GM21619 (cell line): ENCODE measurements around the gene ARIH1.

ENCODE experiments used
- ATAC-seq: cut with Tn5 transposase; IDR thresholded peaks from one replicate; pipeline ENCODE4 v1.9.1; 2021; ENCODE audit not compliant: unreplicated experiment

Gene ARIH1

GRCh38 chr15:72486144-72486543 lies 12.0 kb downstream of the ARIH1 start:
- ATAC-seq, result no peak

GRCh38 chr15:72487070-72487797 lies 13.1 kb downstream of the ARIH1 start:
- no peak for ATAC-seq

- no peak for ATAC-seq
These were observed 14.4 kb downstream of the ARIH1 start for GRCh38 chr15:72488558-72488957.

GRCh38 chr15:72489943-72490554 lies 15.9 kb downstream of the ARIH1 start:
- no peak for ATAC-seq

- ATAC-seq, result no peak
These were observed 17.6 kb downstream of the ARIH1 start for GRCh38 chr15:72491768-72492167.

- ATAC-seq, result no peak
These were observed 18.6 kb downstream of the ARIH1 start for GRCh38 chr15:72492733-72493132.

GRCh38 chr15:72493220-72493619 lies 19.1 kb downstream of the ARIH1 start:
- no peak for ATAC-seq

GRCh38 chr15:72495007-72495406 lies 20.9 kb downstream of the ARIH1 start:
- no peak for ATAC-seq

- no peak for ATAC-seq
These were observed 22.7 kb downstream of the ARIH1 start for GRCh38 chr15:72496783-72497182.

GRCh38 chr15:72497402-72497801 lies 23.3 kb downstream of the ARIH1 start:
- no peak for ATAC-seq

- ATAC-seq, result no peak
These were observed 28.2 kb downstream of the ARIH1 start for GRCh38 chr15:72502220-72502809.

GRCh38 chr15:72503147-72503546 lies 29.0 kb downstream of the ARIH1 start:
- no peak for ATAC-seq

GRCh38 chr15:72507402-72508092 lies 33.4 kb downstream of the ARIH1 start:
- no peak for ATAC-seq

- no peak for ATAC-seq
These were observed 35.4 kb downstream of the ARIH1 start for GRCh38 chr15:72509484-72509883.

- ATAC-seq, result no peak
These were observed 37.4 kb downstream of the ARIH1 start for GRCh38 chr15:72511536-72511935.

- ATAC-seq, result no peak
These were observed 41.7 kb downstream of the ARIH1 start for GRCh38 chr15:72515591-72516389.

- no peak for ATAC-seq
These were observed 42.6 kb downstream of the ARIH1 start for GRCh38 chr15:72516777-72517176.

- no peak for ATAC-seq
These were observed 47.6 kb downstream of the ARIH1 start for GRCh38 chr15:72521682-72522081.

GRCh38 chr15:72532991-72533601 lies 59.0 kb downstream of the ARIH1 start:
- no peak for ATAC-seq

- no peak for ATAC-seq
These were observed 60.4 kb downstream of the ARIH1 start for GRCh38 chr15:72534523-72534922.

- no peak for ATAC-seq
These were observed 61.8 kb downstream of the ARIH1 start for GRCh38 chr15:72535911-72536310.
